ENCODE results near the gene MAP3K5. TPM values are rescaled to one million over a fixed set of nuclear protein-coding genes. Genes with fewer than 3 reads are reported as not detected.

MAP3K5 gene
- total RNA-seq, 1 donor from 2014 or later = 0.02 TPM

GRCh38 chr6:136699358-136699757 lies 92.9 kb downstream of the MAP3K5 start:
- H3K9me3 Mint-ChIP-seq = no peaks in the 10 kb centered on the region
- TF ChIP-seq CTCF (IDR thresholded peaks at IDR 0.05) (no peak), EZH2phosphoT487 (IDR thresholded peaks at IDR 0.05) (no peak), EZH2 (IDR thresholded peaks at IDR 0.05) (no peak)
- no peaks in the 10 kb centered on the region for H3K36me3 Mint-ChIP-seq
- no peak overlapping the region for H3K4me3 Mint-ChIP-seq
- Histone ChIP-seq H3K79me2 (ENCODE audit: low read depth) (no peaks in the 10 kb centered on the region), H4K20me1 (ENCODE audit: low read depth) (no peaks in the 10 kb centered on the region), H3K4me2 (no peak overlapping the region), H3K4me3 (no peak overlapping the region), H2AFZ (replicated peaks) (peak overlapping the region; percentile 36), H3F3A (ENCODE audit: low read depth) (no peaks in the 10 kb centered on the region), H3K27ac (no peak overlapping the region), H3K4me1 (peaks cover 3% of the 10 kb centered on the region), H3K9ac (no peak overlapping the region), H3K27me3 (no peaks in the 10 kb centered on the region), H3K9me3 (ENCODE audit: low read depth) (no peaks in the 10 kb centered on the region), H3K36me3 (no peaks in the 10 kb centered on the region)
- peaks cover 10% of the 10 kb centered on the region for H3K4me1 Mint-ChIP-seq
- peaks cover 3% of the 10 kb centered on the region for H3K27me3 Mint-ChIP-seq (ENCODE audit: insufficient read depth, low read depth)
- DNase-seq (ENCODE audit: low spot score) = no peak
- H3K27ac Mint-ChIP-seq = no peak overlapping the region

- Histone ChIP-seq H3K9ac (no peak overlapping the region), H3K27ac (no peak overlapping the region), H4K20me1 (ENCODE audit: low read depth) (no peaks in the 10 kb centered on the region), H3K36me3 (no peaks in the 10 kb centered on the region), H3K9me3 (ENCODE audit: low read depth) (no peaks in the 10 kb centered on the region), H2AFZ (replicated peaks) (no peak overlapping the region), H3K79me2 (ENCODE audit: low read depth) (no peaks in the 10 kb centered on the region), H3K4me1 (peaks cover 3% of the 10 kb centered on the region), H3F3A (ENCODE audit: low read depth) (no peaks in the 10 kb centered on the region), H3K27me3 (no peaks in the 10 kb centered on the region), H3K4me2 (no peak overlapping the region), H3K4me3 (no peak overlapping the region)
- H3K27me3 Mint-ChIP-seq (ENCODE audit: insufficient read depth, low read depth) = peaks cover 5% of the 10 kb centered on the region
- peaks cover 10% of the 10 kb centered on the region for H3K4me1 Mint-ChIP-seq
- no peaks in the 10 kb centered on the region for H3K36me3 Mint-ChIP-seq
- no peak for TF ChIP-seq CTCF (IDR thresholded peaks at IDR 0.05)
- TF ChIP-seq EZH2 (IDR thresholded peaks at IDR 0.05) = no peak
- no peak for TF ChIP-seq EZH2phosphoT487 (IDR thresholded peaks at IDR 0.05)
- no peaks in the 10 kb centered on the region for H3K9me3 Mint-ChIP-seq
- DNase-seq (ENCODE audit: low spot score) = no peak
- no peak overlapping the region for H3K4me3 Mint-ChIP-seq
- H3K27ac Mint-ChIP-seq = no peak overlapping the region
Measured at GRCh38 chr6:136696783-136697364, 95.4 kb downstream of the MAP3K5 start.

DNA sequence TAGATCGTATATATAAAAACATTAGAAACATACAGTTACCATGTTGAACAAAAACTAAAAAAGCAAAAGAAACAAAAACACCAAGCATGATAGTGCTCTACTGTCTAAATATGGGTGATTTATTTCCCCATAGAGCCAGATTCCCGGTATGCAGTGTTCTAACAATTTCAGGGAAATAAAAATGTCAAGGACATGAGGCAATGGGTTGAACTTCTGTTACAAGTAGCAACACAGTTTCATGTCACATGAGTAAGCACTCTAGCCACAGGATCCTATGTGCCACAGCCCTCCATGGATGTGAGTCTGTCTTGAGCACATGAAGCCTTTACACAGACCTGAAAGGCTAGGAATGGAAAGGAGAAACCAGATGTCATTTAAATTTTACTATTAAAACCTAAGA lies 96.0 kb downstream of the MAP3K5 start:
- Mint-ChIP-seq H3K27me3 (ENCODE audit: insufficient read depth, low read depth) (peaks cover 5% of the 10 kb centered on the region), H3K27ac (no peak overlapping the region), H3K36me3 (no peaks in the 10 kb centered on the region), H3K9me3 (no peaks in the 10 kb centered on the region), H3K4me3 (no peak overlapping the region), H3K4me1 (peaks cover 6% of the 10 kb centered on the region)
- no peak overlapping the region for H3K9ac ChIP-seq
- H4K20me1 ChIP-seq (ENCODE audit: low read depth) = no peaks in the 10 kb centered on the region
- H3K27ac ChIP-seq = no peak overlapping the region
- no peaks in the 10 kb centered on the region for H3K36me3 ChIP-seq
- no peak for TF ChIP-seq EZH2phosphoT487 (IDR thresholded peaks at IDR 0.05)
- no peak for TF ChIP-seq CTCF (IDR thresholded peaks at IDR 0.05)
- TF ChIP-seq EZH2 (IDR thresholded peaks at IDR 0.05) = no peak
- H3F3A ChIP-seq (ENCODE audit: low read depth) = no peaks in the 10 kb centered on the region
- H3K27me3 ChIP-seq = no peaks in the 10 kb centered on the region
- H3K4me2 ChIP-seq = no peak overlapping the region
- DNase-seq (ENCODE audit: low spot score) = no peak
- no peaks in the 10 kb centered on the region for H3K9me3 ChIP-seq (ENCODE audit: low read depth)
- H3K4me3 ChIP-seq = no peak overlapping the region
- H2AFZ ChIP-seq (replicated peaks) = no peak overlapping the region
- no peaks in the 10 kb centered on the region for H3K4me1 ChIP-seq
- no peaks in the 10 kb centered on the region for H3K79me2 ChIP-seq (ENCODE audit: low read depth)
